ENCODE results near the gene F8. TPM values are rescaled to one million over a fixed set of nuclear protein-coding genes. Genes with fewer than 3 reads are reported as not detected.
A peak's percentile ranks its signal among the peaks of the same experiment; 100 is the strongest.

F8 gene
- total RNA-seq, 1 experiment from 2014 or later: 15.2 TPM

- ChIA-PET CTCF (no interaction called here), POLR2A (ENCODE audit: unreplicated experiment) (no interaction called here)
- Histone ChIP-seq H2AFZ (no peak overlapping the region), H3K9me2 (ENCODE audit: insufficient read depth) (no peaks in the 10 kb centered on the region), H3K4me3 (no peak overlapping the region), H3K27me3 (ENCODE audit: insufficient read depth, low read depth) (no peaks in the 10 kb centered on the region), H3K4me2 (no peak overlapping the region), H3K9me3 (ENCODE audit: insufficient read depth, low read depth) (no peaks in the 10 kb centered on the region), H3K36me3 (ENCODE audit: low read depth) (no peaks in the 10 kb centered on the region), H3K27ac (no peak overlapping the region), H4K20me1 (ENCODE audit: insufficient read depth) (no peaks in the 10 kb centered on the region), H3F3A (ENCODE audit: insufficient read depth, low read depth) (peaks cover 30% of the 10 kb centered on the region), H3K79me2 (ENCODE audit: low read depth) (no peaks in the 10 kb centered on the region), H3K4me1 (replicated peaks; ENCODE audit: insufficient read depth) (peaks cover 38% of the 10 kb centered on the region)
- intact Hi-C loops (cut with micrococcal nuclease; ENCODE audit: unreplicated experiment): no loop called here
- no TSS peak for BruUV-seq (replicated peaks)
- DNase-seq: no peak
- TF ChIP-seq EZH2 (IDR thresholded peaks at IDR 0.05; ENCODE audit: low read depth): no peak
- no peak for TF ChIP-seq CTCF (conservative IDR thresholded peaks at IDR 0.05)
Observed at GRCh38 chrX:154800478-154801210, 221.9 kb downstream of the F8 start.

DNA sequence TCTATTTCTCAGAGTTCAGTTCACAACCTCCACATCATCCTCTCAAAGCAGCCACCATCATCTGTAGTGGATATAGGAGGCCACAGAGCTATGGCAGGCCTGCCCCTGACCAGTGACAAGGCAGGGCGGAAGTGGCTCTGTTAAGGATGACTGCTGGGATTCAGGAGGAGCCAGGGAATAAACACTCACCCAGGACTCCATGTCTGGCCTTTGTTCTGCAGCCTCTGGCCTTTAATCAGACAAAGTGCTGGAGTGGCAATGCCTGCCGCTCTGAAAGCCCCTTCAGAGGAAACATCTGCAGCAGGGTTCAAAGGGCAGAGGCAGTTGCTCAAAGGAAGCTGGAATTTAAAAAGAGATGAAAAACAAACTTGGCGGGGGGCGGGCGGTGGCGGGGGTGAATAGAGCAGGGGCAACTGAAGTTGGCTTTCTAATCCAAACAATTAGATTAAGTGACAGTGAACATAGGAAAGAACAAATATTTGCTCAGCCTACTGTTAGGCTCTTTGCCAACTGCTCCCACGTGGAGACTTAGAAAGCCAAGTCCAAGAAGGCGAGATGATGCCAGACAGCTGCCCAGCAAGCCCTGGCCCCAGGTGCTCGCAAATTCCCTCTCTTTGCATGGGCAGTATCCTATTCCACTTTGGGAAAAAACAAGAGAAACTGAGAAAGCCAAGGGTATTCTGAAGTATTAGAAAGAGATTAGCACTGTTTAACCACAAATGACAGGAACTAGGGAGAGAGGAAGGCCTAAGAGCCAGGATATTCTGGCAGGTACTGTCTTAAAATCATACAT lies 222.8 kb downstream of the F8 start:
- H4K20me1 ChIP-seq (ENCODE audit: insufficient read depth): no peaks in the 10 kb centered on the region
- ChIA-PET POLR2A (ENCODE audit: unreplicated experiment) (no interaction called here), CTCF (no interaction called here)
- H3K27ac ChIP-seq: peak overlapping the region; percentile 64
- H2AFZ ChIP-seq: no peak overlapping the region
- peaks cover 38% of the 10 kb centered on the region for H3K4me1 ChIP-seq (replicated peaks; ENCODE audit: insufficient read depth)
- DNase-seq: peak; percentile 31 to 56
- H3K9me2 ChIP-seq (ENCODE audit: insufficient read depth): no peaks in the 10 kb centered on the region
- H3K4me2 ChIP-seq: peak overlapping the region; percentile 47
- H3F3A ChIP-seq (ENCODE audit: insufficient read depth, low read depth): peaks cover 30% of the 10 kb centered on the region
- H3K36me3 ChIP-seq (ENCODE audit: low read depth): no peaks in the 10 kb centered on the region
- TF ChIP-seq CTCF (conservative IDR thresholded peaks at IDR 0.05) (no peak), EZH2 (IDR thresholded peaks at IDR 0.05; ENCODE audit: low read depth) (no peak)
- no peak overlapping the region for H3K4me3 ChIP-seq
- no TSS peak for BruUV-seq (replicated peaks)
- no peaks in the 10 kb centered on the region for H3K27me3 ChIP-seq (ENCODE audit: insufficient read depth, low read depth)
- H3K79me2 ChIP-seq (ENCODE audit: low read depth): no peaks in the 10 kb centered on the region
- intact Hi-C loops (cut with micrococcal nuclease; ENCODE audit: unreplicated experiment): no loop called here
- H3K9me3 ChIP-seq (ENCODE audit: insufficient read depth, low read depth): no peaks in the 10 kb centered on the region

DNA sequence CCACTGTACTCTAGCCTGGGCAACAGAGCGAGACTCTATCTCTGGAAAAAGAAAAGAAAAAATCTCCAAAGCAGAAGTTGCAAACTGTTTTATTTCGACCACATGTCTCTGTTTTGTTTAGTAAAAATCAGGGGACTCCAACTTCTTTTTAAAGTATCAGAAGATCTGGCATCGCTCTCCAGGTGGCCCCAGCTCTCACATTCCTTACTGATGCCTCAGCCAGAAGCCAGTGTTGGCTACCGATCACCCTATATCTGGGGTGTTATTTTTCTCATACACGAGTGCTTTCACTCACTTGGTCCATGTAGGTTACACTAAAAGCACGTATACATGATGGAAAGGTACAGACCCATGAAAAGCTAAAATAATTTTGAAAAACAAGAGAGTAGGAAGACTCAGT lies 225.5 kb downstream of the F8 start:
- no TSS peak for BruUV-seq (replicated peaks)
- no peak overlapping the region for H3K4me2 ChIP-seq
- H3K27me3 ChIP-seq (ENCODE audit: insufficient read depth, low read depth): no peaks in the 10 kb centered on the region
- no peaks in the 10 kb centered on the region for H3K36me3 ChIP-seq (ENCODE audit: low read depth)
- no peak overlapping the region for H3K4me3 ChIP-seq
- CTCF ChIA-PET: no interaction called here
- TF ChIP-seq EZH2 (IDR thresholded peaks at IDR 0.05; ENCODE audit: low read depth): no peak
- no peak for TF ChIP-seq CTCF (conservative IDR thresholded peaks at IDR 0.05)
- intact Hi-C loops (cut with micrococcal nuclease; ENCODE audit: unreplicated experiment): no loop called here
- H3K4me1 ChIP-seq (replicated peaks; ENCODE audit: insufficient read depth): peaks cover 38% of the 10 kb centered on the region
- H2AFZ ChIP-seq: no peak overlapping the region
- DNase-seq: peak in 1 of 2 experiments; percentile 22
- no peaks in the 10 kb centered on the region for H4K20me1 ChIP-seq (ENCODE audit: insufficient read depth)
- no peaks in the 10 kb centered on the region for H3K79me2 ChIP-seq (ENCODE audit: low read depth)
- POLR2A ChIA-PET (ENCODE audit: unreplicated experiment): interaction anchor here (0.6 kb wide), 1 partner anchor 196 kb away, joined by 12 read pairs; no protein-coding TSS in a partner anchor
- no peaks in the 10 kb centered on the region for H3K9me2 ChIP-seq (ENCODE audit: insufficient read depth)
- H3F3A ChIP-seq (ENCODE audit: insufficient read depth, low read depth): peaks cover 27% of the 10 kb centered on the region
- H3K27ac ChIP-seq: no peak overlapping the region
- no peaks in the 10 kb centered on the region for H3K9me3 ChIP-seq (ENCODE audit: insufficient read depth, low read depth)
